ENCODE measurements around the gene CSTPP1.

- TF ChIP-seq ZNF274 (IDR thresholded peaks at IDR 0.05; ENCODE audit: low read depth, low read length) (no peak), YY1 (IDR thresholded peaks at IDR 0.05; ENCODE audit: insufficient read depth, insufficient read length) (no peak), SUZ12 (IDR thresholded peaks at IDR 0.05; ENCODE audit: extremely low read depth, insufficient read depth, insufficient read length) (no peak)
Measured at GRCh38 chr11:47139878-47140277, 203.3 kb downstream of the CSTPP1 start.
